Heart right ventricle (tissue), 16 donors: ENCODE data around the gene TAPT1. TPM values are rescaled to one million over a fixed set of nuclear protein-coding genes. Genes with fewer than 3 reads are reported as not detected.

ENCODE experiments used
- ATAC-seq, 8 donors: fragments of 200-7000 bp; cut with Tn5 transposase; one replicate each; pipeline ENCODE4 v1.9.1; 2020; ENCODE audit warnings: mild to moderate bottlenecking in 8 of 8, moderate library complexity in 8 of 8, moderate number of reproducible peaks in 1 of 8
- DNase-seq, 2 donors: peaks; one replicate each; pipeline ENCODE4 v3.0.0-alpha.2; 2020
- H3K27ac ChIP-seq, 10 donors: fragments of 200-600 bp; sonication (generic) in 2 of 10; one replicate each; pipeline versions ENCODE4 v1.5.0 to v1.8.0; 2020 to 2022; ENCODE audit warnings: mild to moderate bottlenecking in 3 of 10
- H3K27me3 ChIP-seq, 7 donors: fragments of 200-600 bp; one replicate each; pipeline ENCODE4 v1.8.0; 2021 to 2022; ENCODE audit warnings: mild to moderate bottlenecking in 2 of 7
- H3K36me3 ChIP-seq, 9 donors: fragments of 200-600 bp; sonication (generic) in 1 of 9; one replicate each; pipeline versions ENCODE4 v1.5.0 to v1.8.0; 2020 to 2022; ENCODE audit warnings: mild to moderate bottlenecking in 2 of 9
- H3K4me1 ChIP-seq, 9 donors: fragments of 200-600 bp; sonication (generic) in 1 of 9; one replicate each; pipeline versions ENCODE4 v1.5.0 to v1.8.0; 2020 to 2022; ENCODE audit warnings: mild to moderate bottlenecking in 4 of 9
- H3K4me3 ChIP-seq, 10 donors: fragments of 200-600 bp; sonication (generic) in 2 of 10; one replicate each; pipeline versions ENCODE4 v1.5.0 to v1.8.0; 2020 to 2022; ENCODE audit warnings: mild to moderate bottlenecking in 7 of 10, moderate library complexity in 2 of 10
- H3K9me3 ChIP-seq, 11 donors: fragments of 200-600 bp in 10 of 11; sonication (generic) in 2 of 11; one replicate each; pipeline versions ENCODE4 v1.5.0 to v1.8.0; 2013 to 2022; ENCODE audit warnings: mild to moderate bottlenecking in 2 of 11, control low read depth in 1 of 11, moderate library complexity in 1 of 11
- CTCF ChIP-seq, 9 donors: fragments of 200-600 bp; sonication (generic) in 2 of 9; IDR thresholded peaks; one replicate each; pipeline versions ENCODE4 v1.5.0 to v1.8.0; 2021 to 2022; ENCODE audit warnings: antibody characterized with exemption in 9 of 9, mild to moderate bottlenecking in 5 of 9, moderate library complexity in 1 of 9
- WGBS, 2 donors: extraction: QIAGEN DNeasy Blood & Tissue Kit; methylation state at CpG; one replicate each; pipeline ENCODE4 v1.1.7; 2013; ENCODE audit warnings: inconsistent platforms in 1 of 2; 5-methylcytosine and 5-hydroxymethylcytosine counted together
- intact Hi-C, 10 donors: fragments of 100-400 bp; cut with DNase I; formaldehyde crosslinking; loops; one replicate each; pipeline versions ENCODE4 v1.11.1 to v1.14.2; 2022
- polyA plus RNA-seq, 2 donors: library from polyadenylated mRNA; stranded (reverse); fragments of 200-250 nt; gene quantifications; one replicate each; pipeline ENCODE4 v1.2.3, GENCODE V29; 2013
- total RNA-seq, 10 donors: library from RNA; stranded (reverse); fragmentation: NEBNext Ultra II Directional in 3 of 10; extraction: Animal tissue kit (Norgen Biotek cat#: 25700) in 3 of 10; gene quantifications; one replicate each; pipeline versions ENCODE4 v1.2.1 to v1.2.4, GENCODE V29; 2021 to 2023
- donor health status: Arrhythmogenic right ventricular cardiomyopathy.
- donor health status: ischemic (EF 13 %, LVEDD 7.1; RV severe dilation, severe dysfunction).
- donor health status: healthy with polysubstance abuse.
- donor health status: DM: no; HTN: yes; CAD: no.
- donor health status: DM: no; HTN: no; CAD: no.
- donor health status: ischemic (EF 25% LVEDD 6.9; RV normal size, moderate dysfunction).
- donor health status: ischemic (EF 25% LVEDD 5.7; RV mildly dilated, moderate dysfunction).
- donor health status: healthy.
- donor health status: DM: yes; HTN: yes; CAD: no.
- donor health status: Ischemic cardiomyopathy.
- donor health status: ischemic (EF 35%, LVEDD 5.7; RV mildly dilated, moderate dysfunction).
- donor health status: nonischemic (EF 11% LVEDD 7.7; RV severe dilation, severe dysfunction).
- donor health status: DM: yes; HTN: yes; CAD: no.
- donor health status: PGD.
- donor health status: ischemic (EF 29% LVEDD 5.4; RV normal size, mild dysfunction).
- donor health status: nonischemic (EF 23%, LVEDD 6.1; RV moderate dilation, normal function).

Gene TAPT1
- total and polyA plus RNA-seq, 12 donors, result 14.3 to 44.8 (median 35.6) TPM

- H3K27ac ChIP-seq, result peak overlapping the region; percentile 90 to 99 (median 98)
- DNase-seq (peak; percentile 44 to 45), ATAC-seq (peak in 7 of 8 donors; percentile 11 to 66 (median 42))
- no peaks in the 10 kb centered on the region for H3K27me3 ChIP-seq
- peaks cover 4 to 71% (median 60%) of the 10 kb centered on the region in 9 donors for H3K4me1 ChIP-seq
- intact Hi-C loops, result no loop called here
- H3K9me3 ChIP-seq, result no peaks in the 10 kb centered on the region
- H3K4me3 ChIP-seq, result peak overlapping the region; percentile 66 to 96 (median 85)
- TF ChIP-seq CTCF (IDR thresholded peaks at IDR 0.05), result no peak
- WGBS, 2 donors, result 3% methylated on average over 20 of the region's 20 CpGs
- H3K36me3 ChIP-seq, result no peaks in the 10 kb centered on the region
Measured at GRCh38 chr4:16227462-16227868, 1.2 kb upstream of the TAPT1 start.

GRCh38 chr4:16226816-16227461 lies 668 bp upstream of the TAPT1 start:
- Histone ChIP-seq H3K36me3 (no peaks in the 10 kb centered on the region), H3K27ac (peak overlapping the region; percentile 90 to 99 (median 98)), H3K4me3 (peak overlapping the region; percentile 66 to 96 (median 85)), H3K27me3 (no peaks in the 10 kb centered on the region), H3K4me1 (peaks cover 4 to 71% (median 60%) of the 10 kb centered on the region in 9 donors), H3K9me3 (no peaks in the 10 kb centered on the region)
- TF ChIP-seq CTCF (IDR thresholded peaks at IDR 0.05), result no peak
- WGBS, 2 donors, result 0 to 1% methylated on average over 47 to 57 of the region's 57 CpGs
- intact Hi-C loops, result no loop called here
- DNase-seq (peak; percentile 61 to 62), ATAC-seq (peak; percentile 64 to 83 (median 68))

GRCh38 chr4:16225167-16225862 lies 956 bp downstream of the TAPT1 start:
- Histone ChIP-seq H3K4me1 (peaks cover 0 to 68% (median 52%) of the 10 kb centered on the region in 9 donors), H3K9me3 (no peaks in the 10 kb centered on the region), H3K27me3 (no peaks in the 10 kb centered on the region), H3K4me3 (peak overlapping the region; percentile 66 to 96 (median 85)), H3K27ac (peak overlapping the region; percentile 90 to 99 (median 98)), H3K36me3 (no peaks in the 10 kb centered on the region)
- ATAC-seq, result no peak
- 7 to 8% methylated on average over 6 of the region's 6 CpGs for WGBS, 2 donors
- intact Hi-C loops, result no loop called here
- TF ChIP-seq CTCF (IDR thresholded peaks at IDR 0.05), result no peak
- DNase-seq, result no peak

- H3K27ac ChIP-seq, result peak overlapping the region in 8 of 10 donors; percentile 33 to 99 (median 97)
- H3K4me3 ChIP-seq, result peak overlapping the region in 7 of 10 donors; percentile 78 to 96 (median 87)
- no peak for TF ChIP-seq CTCF (IDR thresholded peaks at IDR 0.05)
- no peaks in the 10 kb centered on the region for H3K27me3 ChIP-seq
- no peak for DNase-seq
- ATAC-seq, result peak in 4 of 8 donors; percentile 55 to 60 (median 58)
- peaks cover 0 to 7% (median 0%) of the 10 kb centered on the region in 9 donors for H3K36me3 ChIP-seq
- intact Hi-C loops, result no loop called here
- H3K9me3 ChIP-seq, result no peaks in the 10 kb centered on the region
- 44 to 48% methylated on average over 6 of the region's 6 CpGs for WGBS, 2 donors
- peaks cover 0 to 62% (median 48%) of the 10 kb centered on the region in 9 donors for H3K4me1 ChIP-seq
Measured at GRCh38 chr4:16224264-16225166, 1.8 kb downstream of the TAPT1 start.
